Measurements from ENCODE around the gene PAGR1. TPM values are rescaled to one million over a fixed set of nuclear protein-coding genes. Genes with fewer than 3 reads are reported as not detected.

The PAGR1 gene
- polyA plus RNA-seq, 1 of the 3 experiments (the other 2 are of a cell fraction): 57.7 TPM

- no peak overlapping the region for H2AFZ ChIP-seq (ENCODE audit: low read depth)
- H3K79me2 ChIP-seq (ENCODE audit: insufficient read depth): no peaks in the 10 kb centered on the region
- H3K9me3 ChIP-seq: no peaks in the 10 kb centered on the region
- no peaks in the 10 kb centered on the region for H4K20me1 ChIP-seq (ENCODE audit: insufficient read depth)
- H3K4me2 ChIP-seq: no peak overlapping the region
- no peak overlapping the region for H3K9ac ChIP-seq
- CTCF ChIA-PET: interaction anchor here (1.0 to 1.2 kb wide), 3 partner anchors 10 to 45 kb away, joined by 3 to 4 read pairs (median 3); no protein-coding TSS in a partner anchor
- 81% methylated on average over 5 of the region's 5 CpGs for WGBS (ENCODE audit: low lambda C conversion rate)
- DNase-seq: no peak
- TF ChIP-seq, protein P1, sequence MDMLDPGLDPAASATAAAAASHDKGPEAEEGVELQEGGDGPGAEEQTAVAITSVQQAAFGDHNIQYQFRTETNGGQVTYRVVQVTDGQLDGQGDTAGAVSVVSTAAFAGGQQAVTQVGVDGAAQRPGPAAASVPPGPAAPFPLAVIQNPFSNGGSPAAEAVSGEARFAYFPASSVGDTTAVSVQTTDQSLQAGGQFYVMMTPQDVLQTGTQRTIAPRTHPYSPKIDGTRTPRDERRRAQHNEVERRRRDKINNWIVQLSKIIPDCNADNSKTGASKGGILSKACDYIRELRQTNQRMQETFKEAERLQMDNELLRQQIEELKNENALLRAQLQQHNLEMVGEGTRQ (IDR thresholded peaks at IDR 0.05; ENCODE audit: borderline replicate concordance, low read depth, low read length): no peak
- TF ChIP-seq NFIC (IDR thresholded peaks at IDR 0.05; ENCODE audit: borderline replicate concordance): no peak
- TF ChIP-seq FOXM1 (IDR thresholded peaks at IDR 0.05; ENCODE audit: low read depth): no peak
- no peak for TF ChIP-seq RXRA (IDR thresholded peaks at IDR 0.05; ENCODE audit: borderline replicate concordance, low read depth)
- no peak for TF ChIP-seq MEF2A (IDR thresholded peaks at IDR 0.05; ENCODE audit: borderline replicate concordance, low read depth)
- TF ChIP-seq RCOR1 (IDR thresholded peaks at IDR 0.05; ENCODE audit: low read length): no peak
- H3K9me2 ChIP-seq: no peaks in the 10 kb centered on the region
- H3K36me3 ChIP-seq (replicated peaks in 1 of 2; ENCODE audit: control insufficient read depth in 1 of 2, insufficient read depth in 2 of 2, low read length in 1 of 2): no peaks in the 10 kb centered on the region
- no peak overlapping the region for H3K27ac ChIP-seq (ENCODE audit: low read depth in 2 of 2, low read length in 1 of 2)
- H3F3A ChIP-seq (replicated peaks; ENCODE audit: insufficient read depth): no peaks in the 10 kb centered on the region
- no peaks in the 10 kb centered on the region for H3K4me1 ChIP-seq (ENCODE audit: control insufficient read depth in 1 of 2, insufficient read depth in 2 of 2, low read depth in 1 of 2, low read length in 1 of 2)
- H3K27me3 ChIP-seq (ENCODE audit: insufficient read depth): peaks cover 7% of the 10 kb centered on the region; the same call in 1 of the 2 replicates
- H3K4me3 ChIP-seq (ENCODE audit: low read depth in 2 of 2, low read length in 1 of 2): no peak overlapping the region
- POLR2A ChIA-PET: no interaction called here
Observed at GRCh38 chr16:29774730-29775129, 41.2 kb upstream of the PAGR1 start.

GRCh38 chr16:29775742-29776408, 40.1 kb upstream of the PAGR1 start:
- WGBS (ENCODE audit: low lambda C conversion rate): 53% methylated on average over 4 of the region's 4 CpGs
- Histone ChIP-seq H3F3A (replicated peaks; ENCODE audit: insufficient read depth) (no peaks in the 10 kb centered on the region), H2AFZ (ENCODE audit: low read depth) (no peak overlapping the region), H3K4me2 (no peak overlapping the region), H3K79me2 (ENCODE audit: insufficient read depth) (no peaks in the 10 kb centered on the region), H4K20me1 (ENCODE audit: insufficient read depth) (no peaks in the 10 kb centered on the region), H3K36me3 (replicated peaks in 1 of 2; ENCODE audit: control insufficient read depth in 1 of 2, insufficient read depth in 2 of 2, low read length in 1 of 2) (no peaks in the 10 kb centered on the region), H3K27me3 (ENCODE audit: insufficient read depth) (peaks cover 7% of the 10 kb centered on the region; the same call in 1 of the 2 replicates), H3K4me1 (ENCODE audit: control insufficient read depth in 1 of 2, insufficient read depth in 2 of 2, low read depth in 1 of 2, low read length in 1 of 2) (no peaks in the 10 kb centered on the region), H3K27ac (ENCODE audit: low read depth in 2 of 2, low read length in 1 of 2) (no peak overlapping the region), H3K9me2 (no peaks in the 10 kb centered on the region), H3K9ac (no peak overlapping the region), H3K9me3 (no peaks in the 10 kb centered on the region), H3K4me3 (ENCODE audit: low read depth in 2 of 2, low read length in 1 of 2) (no peak overlapping the region)
- ChIA-PET CTCF (interaction anchor here (1.0 to 1.2 kb wide), 2 partner anchors 9 to 47 kb away, joined by 3 read pairs; no protein-coding TSS in a partner anchor), POLR2A (no interaction called here)
- no peak for DNase-seq
- no peak for TF ChIP-seq NFIC (IDR thresholded peaks at IDR 0.05; ENCODE audit: borderline replicate concordance)
- TF ChIP-seq TCF12 (IDR thresholded peaks at IDR 0.05): peak; percentile 45
- TF ChIP-seq JUND (IDR thresholded peaks at IDR 0.05): 0 out of 2 replicates have a peak, but pooled peaks have one; percentile 8
- TF ChIP-seq, protein P2, sequence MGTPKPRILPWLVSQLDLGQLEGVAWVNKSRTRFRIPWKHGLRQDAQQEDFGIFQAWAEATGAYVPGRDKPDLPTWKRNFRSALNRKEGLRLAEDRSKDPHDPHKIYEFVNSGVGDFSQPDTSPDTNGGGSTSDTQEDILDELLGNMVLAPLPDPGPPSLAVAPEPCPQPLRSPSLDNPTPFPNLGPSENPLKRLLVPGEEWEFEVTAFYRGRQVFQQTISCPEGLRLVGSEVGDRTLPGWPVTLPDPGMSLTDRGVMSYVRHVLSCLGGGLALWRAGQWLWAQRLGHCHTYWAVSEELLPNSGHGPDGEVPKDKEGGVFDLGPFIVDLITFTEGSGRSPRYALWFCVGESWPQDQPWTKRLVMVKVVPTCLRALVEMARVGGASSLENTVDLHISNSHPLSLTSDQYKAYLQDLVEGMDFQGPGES (IDR thresholded peaks at IDR 0.05; ENCODE audit: low read depth, low read length): no peak
- no peak for TF ChIP-seq CTCF (IDR thresholded peaks at IDR 0.05)
- peak; percentile 50; the same call in 1 of the 2 replicates for TF ChIP-seq FOSL2 (IDR thresholded peaks at IDR 0.05; ENCODE audit: borderline replicate concordance, low read depth)
